H1 (cell line): ENCODE measurements around the gene LLGL1. TPM values are rescaled to one million over a fixed set of nuclear protein-coding genes. Genes with fewer than 3 reads are reported as not detected.

Experiments
- CTCF ChIA-PET: fragments of 300-600 bp; sonication (Branson Sonifier 250); formaldehyde crosslinking; loops from one replicate; lab custom pipeline; 2021; ENCODE audit not compliant: partially characterized antibody; lab: Charles Lee
- POLR2A ChIA-PET: fragments of 300-600 bp; sonication (Branson Sonifier 250); formaldehyde crosslinking; loops from one replicate; lab custom pipeline; 2021; ENCODE audit warnings: inconsistent platforms; ENCODE audit not compliant: partially characterized antibody; lab: Charles Lee
- DNase-seq, 2 experiments: peaks; one replicate each; pipeline versions ENCODE4 v3.0.0 to v3.0.0-alpha.2; 2010 to 2022; ENCODE audit warnings: low spot score in 2 of 2, low read depth in 1 of 2, mixed read lengths in 1 of 2
- FAIRE-seq: peaks from 2 replicates; lab custom pipeline; 2011; peaks lifted over from hg19 to GRCh38; lab: Jason Lieb, UNC
- H2AFZ ChIP-seq: 2 replicates; pipeline ENCODE4 v1.8.1; 2012; ENCODE audit warnings: low read length, inconsistent platforms
- H2AK5ac ChIP-seq: 2 replicates; pipeline ENCODE4 v1.6.1; 2013; ENCODE audit warnings: low read depth, low read length
- H2BK120ac ChIP-seq: replicated peaks from 2 replicates; pipeline ENCODE3; 2013; ENCODE audit warnings: low read depth, low read length, inconsistent platforms
- H2BK12ac ChIP-seq: 2 replicates; pipeline ENCODE4 v1.6.1; 2013; ENCODE audit warnings: low read depth, low read length
- H2BK15ac ChIP-seq: 2 replicates; pipeline ENCODE4 v1.6.1; 2013; ENCODE audit warnings: low read length
- H2BK20ac ChIP-seq: 2 replicates; pipeline ENCODE4 v1.6.1; 2013; ENCODE audit warnings: low read length
- H2BK5ac ChIP-seq: 2 replicates; pipeline ENCODE4 v1.6.1; 2013; ENCODE audit warnings: low read depth, low read length
- H3K14ac ChIP-seq: 2 replicates; pipeline ENCODE4 v1.6.1; 2013; ENCODE audit warnings: inconsistent platforms; ENCODE audit not compliant: insufficient read length
- H3K18ac ChIP-seq: 2 replicates; pipeline ENCODE4 v1.6.1; 2013; ENCODE audit warnings: low read length; ENCODE audit errors: extremely low read depth
- H3K23ac ChIP-seq: 2 replicates; pipeline ENCODE4 v1.6.1; 2013; ENCODE audit warnings: inconsistent platforms; ENCODE audit not compliant: insufficient read length
- H3K23me2 ChIP-seq: 2 replicates; pipeline ENCODE4 v1.6.1; 2013; ENCODE audit warnings: low read depth, low read length
- H3K27ac ChIP-seq: 2 replicates; pipeline ENCODE4 v1.6.1; 2011; ENCODE audit warnings: low read depth, low read length, inconsistent platforms
- H3K27me3 ChIP-seq, 4 experiments: replicated peaks in 1 of 4; 1 replicate in 1 of 4; 2 replicates in 3 of 4; pipeline versions ENCODE4 v1.6.1 to v1.8.1; 2011 to 2013; ENCODE audit warnings: low read length in 3 of 4, mild to moderate bottlenecking in 3 of 4, inconsistent platforms in 2 of 4, mixed read lengths in 2 of 4, moderate library complexity in 1 of 4; ENCODE audit not compliant: control insufficient read depth in 3 of 4, insufficient read depth in 3 of 4; ENCODE audit errors: extremely low read depth in 1 of 4
- H3K36me3 ChIP-seq, 4 experiments: 2 replicates each; pipeline versions ENCODE4 v1.6.1 to v1.8.1; 2011 to 2013; ENCODE audit warnings: mild to moderate bottlenecking in 4 of 4, low read length in 3 of 4, moderate library complexity in 2 of 4, control low read depth in 1 of 4, inconsistent platforms in 1 of 4; ENCODE audit not compliant: insufficient read depth in 4 of 4, control insufficient read depth in 2 of 4
- H3K4ac ChIP-seq: replicated peaks from 2 replicates; pipeline ENCODE3; 2013; ENCODE audit warnings: low read length, low read depth, mixed read lengths, inconsistent platforms; ENCODE audit not compliant: insufficient read length
- H3K4me1 ChIP-seq, 4 experiments: replicated peaks in 1 of 4; 1 replicate in 1 of 4; 2 replicates in 3 of 4; pipeline versions ENCODE4 v1.6.1 to v1.8.1; 2011 to 2013; ENCODE audit warnings: low read length in 3 of 4, inconsistent platforms in 2 of 4, mixed read lengths in 1 of 4; ENCODE audit not compliant: insufficient read depth in 4 of 4, control insufficient read depth in 3 of 4
- H3K4me2 ChIP-seq, 2 experiments: 2 replicates each; pipeline versions ENCODE4 v1.6.1 to v1.8.1; 2011 to 2013; ENCODE audit warnings: low read depth in 2 of 2, low read length in 2 of 2, control low read depth in 1 of 2, inconsistent platforms in 1 of 2, mild to moderate bottlenecking in 1 of 2; ENCODE audit not compliant: insufficient read depth in 1 of 2
- H3K4me3 ChIP-seq, 4 experiments: fragments of 200-600, 300-600 bp in 1 of 4; sonication (generic), shearing (Covaris generic), sonication (Bioruptor Twin) in 1 of 4; 2 replicates each; pipeline versions ENCODE4 v1.5.1 to v1.8.1; 2011 to 2016; ENCODE audit warnings: low read length in 4 of 4, low read depth in 3 of 4, control low read depth in 2 of 4, inconsistent platforms in 2 of 4, mild to moderate bottlenecking in 2 of 4, mixed read lengths in 1 of 4, moderate library complexity in 1 of 4; ENCODE audit not compliant: insufficient read depth in 2 of 4; ENCODE audit errors: extremely low read depth in 1 of 4
- H3K56ac ChIP-seq: replicated peaks from 2 replicates; pipeline ENCODE3; 2013; ENCODE audit warnings: low read depth, mild to moderate bottlenecking, mixed read lengths, low read length, inconsistent platforms; ENCODE audit not compliant: insufficient read length
- H3K79me1 ChIP-seq: 2 replicates; pipeline ENCODE4 v1.6.1; 2013; ENCODE audit warnings: low read depth, low read length, control low read depth
- H3K79me2 ChIP-seq, 2 experiments: 2 replicates each; pipeline versions ENCODE4 v1.6.1 to v1.8.1; 2012 to 2013; ENCODE audit warnings: low read length in 2 of 2, mild to moderate bottlenecking in 2 of 2, inconsistent platforms in 1 of 2; ENCODE audit not compliant: insufficient read depth in 2 of 2, control insufficient read depth in 1 of 2
- H3K9ac ChIP-seq, 4 experiments: replicated peaks in 1 of 4; 1 replicate in 1 of 4; 2 replicates in 3 of 4; pipeline versions ENCODE4 v1.6.1 to v1.8.1; 2011 to 2013; ENCODE audit warnings: low read depth in 3 of 4, low read length in 3 of 4, control low read depth in 2 of 4, mild to moderate bottlenecking in 2 of 4, moderate library complexity in 2 of 4, inconsistent platforms in 1 of 4; ENCODE audit errors: extremely low read depth in 1 of 4
- H3K9me3 ChIP-seq, 2 experiments: 2 replicates each; pipeline versions ENCODE4 v1.6.1 to v1.8.1; 2012 to 2013; ENCODE audit warnings: mild to moderate bottlenecking in 2 of 2, moderate library complexity in 2 of 2, control low read depth in 1 of 2, inconsistent platforms in 1 of 2, low read depth in 1 of 2, low read length in 1 of 2, mixed read lengths in 1 of 2; ENCODE audit not compliant: insufficient read depth in 2 of 2
- H4K20me1 ChIP-seq, 2 experiments: replicated peaks in 1 of 2; 2 replicates each; pipeline versions ENCODE3 to v1.8.1; 2011 to 2013; ENCODE audit warnings: inconsistent platforms in 2 of 2, low read length in 2 of 2, mild to moderate bottlenecking in 1 of 2; ENCODE audit not compliant: insufficient read depth in 2 of 2, control insufficient read depth in 1 of 2
- H4K5ac ChIP-seq: 2 replicates; pipeline ENCODE4 v1.6.1; 2013; ENCODE audit warnings: low read length, low read depth, mixed read lengths, inconsistent platforms; ENCODE audit not compliant: insufficient read length
- H4K8ac ChIP-seq: 2 replicates; pipeline ENCODE4 v1.8.0; 2013; ENCODE audit warnings: mild to moderate bottlenecking, moderate library complexity, low read length, inconsistent platforms; ENCODE audit not compliant: insufficient read depth; ENCODE audit errors: extremely low read depth
- H4K91ac ChIP-seq: replicated peaks from 2 replicates; pipeline ENCODE3; 2013; ENCODE audit warnings: low read length, mixed read lengths, inconsistent platforms; ENCODE audit not compliant: insufficient read length
- BRCA1 ChIP-seq: IDR thresholded peaks from 2 replicates; pipeline ENCODE4 v1.6.1; 2012; ENCODE audit warnings: low read depth, low read length, improper control_type of control experiment
- CBX5 ChIP-seq: fragments of 300-800, 300-1000 bp; sonication (generic); IDR thresholded peaks from 2 replicates; pipeline ENCODE4 v1.7.1; 2016; ENCODE audit warnings: antibody characterized with exemption, low read length, low read depth
- POLR2AphosphoS5 ChIP-seq: IDR thresholded peaks from 2 replicates; pipeline ENCODE4 v1.6.1; 2011; ENCODE audit warnings: low read depth, low read length
- WGBS, 2 experiments: shearing (Covaris generic) in 1 of 2; methylation state at CpG; one replicate each; pipeline versions ENCODE4 v1.1.6 to v1.1.7; 2013 to 2015; ENCODE audit warnings: low lambda C conversion rate in 2 of 2, mixed read lengths in 2 of 2, inconsistent platforms in 1 of 2, low coverage in 1 of 2, missing lambda C conversion rate in 1 of 2; ENCODE audit not compliant: insufficient replicate concordance in 2 of 2, insufficient coverage in 1 of 2, insufficient read length in 1 of 2; ENCODE audit errors: extremely low coverage in 1 of 2, missing lambda C conversion rate in 1 of 2; 5-methylcytosine and 5-hydroxymethylcytosine counted together
- polyA plus RNA-seq, 7 experiments: library from polyadenylated mRNA; depleted of rRNA in 3 of 7; stranded (reverse) in 5 of 7; unstranded in 2 of 7; fragments of >200 nt in 5 of 7; fragments of 200-250 nt in 2 of 7; gene quantifications; 1 replicate in 5 of 7; 2 replicates in 1 of 7; 4 replicates in 1 of 7; pipeline versions ENCODE4 v1.2.1 to v1.2.3, GENCODE V29; 2011 to 2013; ENCODE audit warnings: missing spikeins in 2 of 7, mixed read lengths in 2 of 7
- total RNA-seq: library from RNA; stranded (reverse); fragmentation: NEBNext Ultra II Directional; extraction: Animal tissue kit (Norgen Biotek cat#: 25700); gene quantifications from 2 replicates; pipeline ENCODE4 v1.2.1, GENCODE V29; 2021
- TF ChIP-seq, protein P1 (sequence below): IDR thresholded peaks from 2 replicates; pipeline ENCODE4 v1.6.1; 2012; ENCODE audit warnings: inconsistent platforms
- TF ChIP-seq, protein P2 (sequence below): IDR thresholded peaks from 2 replicates; pipeline ENCODE4 v1.6.1; 2011; ENCODE audit warnings: low read length, improper control_type of control experiment

The LLGL1 gene
- total and polyA plus RNA-seq, 2 of the 8 experiments (the other 6 are each of a cell fraction or from before 2014, with no cell fraction given): 71.3 to 107 TPM

DNA sequence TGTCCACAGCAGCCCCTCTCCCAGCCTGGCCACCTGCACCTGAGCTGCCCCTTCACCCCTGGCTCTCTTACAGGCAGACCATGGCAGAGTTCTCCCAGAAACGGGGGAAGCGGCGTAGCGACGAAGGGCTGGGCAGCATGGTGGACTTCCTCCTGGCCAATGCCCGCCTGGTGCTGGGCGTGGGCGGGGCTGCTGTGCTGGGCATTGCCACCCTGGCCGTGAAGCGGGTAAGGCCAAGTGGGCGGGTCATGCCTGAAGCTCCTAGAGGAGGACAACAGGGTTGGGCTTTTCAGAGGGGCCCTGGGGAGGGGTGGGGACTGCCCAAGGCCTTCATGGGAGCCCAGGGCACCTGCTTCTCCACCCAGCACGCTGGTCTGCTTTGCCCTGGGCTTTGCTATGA, 37.2 kb downstream of the LLGL1 start:
- WGBS, 2 experiments: 94% methylated on average over 12 of the region's 12 CpGs; no CpG with 5 or more reads in 1 of the 2 experiments

More for the DNA sequence above, 37.2 kb downstream of the LLGL1 start:
- DNase-seq: no peak
- H3K23ac ChIP-seq: no peak overlapping the region
- peaks cover 3 to 19% (median 10%) of the 10 kb centered on the region in 4 experiments; a peak in 7 of 8 replicates for H3K36me3 ChIP-seq
- no peak overlapping the region for H4K5ac ChIP-seq
- H3K9ac ChIP-seq: no peak overlapping the region
- no peak overlapping the region for H3K18ac ChIP-seq
- H3K14ac ChIP-seq: no peak overlapping the region
- ChIA-PET POLR2A (interaction anchor here (1.1 to 11.5 kb wide), 6 partner anchors 8 to 101 kb away, joined by 4 to 171 read pairs (median 13); partner anchors contain the start of gene SHMT1), CTCF (interaction anchor here (0.5 to 5.4 kb wide), 3 partner anchors 15 to 89 kb away, joined by 3 to 30 read pairs (median 3); no protein-coding TSS in a partner anchor)
- no peak overlapping the region for H3K56ac ChIP-seq
- H2BK20ac ChIP-seq: no peak overlapping the region
- no peak overlapping the region for H3K4me2 ChIP-seq
- no peak overlapping the region for H2BK12ac ChIP-seq
- H3K4ac ChIP-seq: no peak overlapping the region
- no peaks in the 10 kb centered on the region for H3K27me3 ChIP-seq
- peaks cover 4 to 20% (median 11%) of the 10 kb centered on the region in 4 experiments for H3K4me1 ChIP-seq
- no peak for FAIRE-seq
- no peak overlapping the region for H4K91ac ChIP-seq
- H3K79me2 ChIP-seq: peaks cover 0 to 8% of the 10 kb centered on the region in 2 experiments; a peak in 1 of 4 replicates
- no peak overlapping the region for H2BK5ac ChIP-seq
- H4K8ac ChIP-seq: no peak overlapping the region
- H2AK5ac ChIP-seq: no peak overlapping the region
- no peak overlapping the region for H2BK120ac ChIP-seq
- TF ChIP-seq, protein P1, sequence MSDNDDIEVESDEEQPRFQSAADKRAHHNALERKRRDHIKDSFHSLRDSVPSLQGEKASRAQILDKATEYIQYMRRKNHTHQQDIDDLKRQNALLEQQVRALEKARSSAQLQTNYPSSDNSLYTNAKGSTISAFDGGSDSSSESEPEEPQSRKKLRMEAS: no peak
- TF ChIP-seq, protein P2, sequence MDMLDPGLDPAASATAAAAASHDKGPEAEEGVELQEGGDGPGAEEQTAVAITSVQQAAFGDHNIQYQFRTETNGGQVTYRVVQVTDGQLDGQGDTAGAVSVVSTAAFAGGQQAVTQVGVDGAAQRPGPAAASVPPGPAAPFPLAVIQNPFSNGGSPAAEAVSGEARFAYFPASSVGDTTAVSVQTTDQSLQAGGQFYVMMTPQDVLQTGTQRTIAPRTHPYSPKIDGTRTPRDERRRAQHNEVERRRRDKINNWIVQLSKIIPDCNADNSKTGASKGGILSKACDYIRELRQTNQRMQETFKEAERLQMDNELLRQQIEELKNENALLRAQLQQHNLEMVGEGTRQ: no peak
- TF ChIP-seq BRCA1: no peak
- no peak for TF ChIP-seq CBX5
- no peak for TF ChIP-seq POLR2AphosphoS5
- H2BK15ac ChIP-seq: no peak overlapping the region
- H3K27ac ChIP-seq: no peak overlapping the region
- no peak overlapping the region for H2AFZ ChIP-seq
- peaks cover 11% of the 10 kb centered on the region for H3K23me2 ChIP-seq
- no peak overlapping the region for H3K4me3 ChIP-seq
- no peaks in the 10 kb centered on the region for H3K9me3 ChIP-seq
- H3K79me1 ChIP-seq: peaks cover 4% of the 10 kb centered on the region; the same call in 1 of the 2 replicates
- peaks cover 0 to 2% of the 10 kb centered on the region in 2 experiments for H4K20me1 ChIP-seq
